Uterus (tissue), 2 donors: Measurements from ENCODE around the gene NHERF1.

Experiments used
- CTCF ChIP-seq, 4 experiments: fragments of 200-600 bp in 2 of 4; fragments of 450-650 bp in 2 of 4; sonication (generic) in 2 of 4; IDR thresholded peaks; one replicate each; pipeline ENCODE4 v1.5.1; 2016 to 2019; ENCODE audit warnings: antibody characterized with exemption in 4 of 4, mild to moderate bottlenecking in 2 of 4, moderate library complexity in 1 of 4
- POLR2A ChIP-seq, 2 donors: fragments of 450-650 bp; IDR thresholded peaks; one replicate each; pipeline ENCODE4 v1.6.1; 2016; ENCODE audit warnings: antibody characterized with exemption in 2 of 2, mild to moderate bottlenecking in 1 of 2, moderate library complexity in 1 of 2

GRCh38 chr17:74756891-74757290 is 8.5 kb downstream of the NHERF1 start:
- TF ChIP-seq POLR2A (IDR thresholded peaks at IDR 0.05) (no peak), CTCF (IDR thresholded peaks at IDR 0.05) (no peak)
